Measurements from ENCODE around the gene KCNJ6. TPM values are rescaled to one million over a fixed set of nuclear protein-coding genes. Genes with fewer than 3 reads are reported as not detected.

Gene KCNJ6
- total RNA-seq, 6 experiments from 2014 or later, result not detected

- H3K4me1 Mint-ChIP-seq (ENCODE audit: low read depth), result no peaks in the 10 kb centered on the region
- no peak overlapping the region for H3K4me3 Mint-ChIP-seq
- H3K9me3 Mint-ChIP-seq, result no peaks in the 10 kb centered on the region
- no peak overlapping the region for H3K27ac Mint-ChIP-seq
- peaks cover 7% of the 10 kb centered on the region for H3K27me3 Mint-ChIP-seq (ENCODE audit: insufficient read depth)
- no peaks in the 10 kb centered on the region for H3K36me3 Mint-ChIP-seq (ENCODE audit: low read depth)
- DNase-seq, result no peak
- no peak for TF ChIP-seq CTCF (IDR thresholded peaks at IDR 0.05)
Observed at GRCh38 chr21:37944496-37944895, 28.2 kb upstream of the KCNJ6 start.

GRCh38 chr21:37940691-37941090 is 24.4 kb upstream of the KCNJ6 start:
- TF ChIP-seq CTCF (IDR thresholded peaks at IDR 0.05), result no peak
- Mint-ChIP-seq H3K4me1 (ENCODE audit: low read depth) (no peaks in the 10 kb centered on the region), H3K9me3 (no peaks in the 10 kb centered on the region), H3K36me3 (ENCODE audit: low read depth) (no peaks in the 10 kb centered on the region), H3K27ac (no peak overlapping the region), H3K27me3 (ENCODE audit: insufficient read depth) (peaks cover 6% of the 10 kb centered on the region), H3K4me3 (no peak overlapping the region)
- no peak for DNase-seq

- no peak overlapping the region for H3K4me3 Mint-ChIP-seq
- H3K27ac Mint-ChIP-seq, result no peak overlapping the region
- TF ChIP-seq CTCF (IDR thresholded peaks at IDR 0.05), result no peak
- H3K27me3 Mint-ChIP-seq (ENCODE audit: insufficient read depth), result peaks cover 6% of the 10 kb centered on the region
- H3K36me3 Mint-ChIP-seq (ENCODE audit: low read depth), result no peaks in the 10 kb centered on the region
- no peaks in the 10 kb centered on the region for H3K9me3 Mint-ChIP-seq
- H3K4me1 Mint-ChIP-seq (ENCODE audit: low read depth), result no peaks in the 10 kb centered on the region
- DNase-seq, result no peak
Observed at GRCh38 chr21:37939838-37940237, 23.6 kb upstream of the KCNJ6 start.

- TF ChIP-seq CTCF (IDR thresholded peaks at IDR 0.05), result no peak
- Mint-ChIP-seq H3K4me1 (ENCODE audit: low read depth) (no peaks in the 10 kb centered on the region), H3K9me3 (no peaks in the 10 kb centered on the region), H3K36me3 (ENCODE audit: low read depth) (no peaks in the 10 kb centered on the region), H3K27me3 (ENCODE audit: insufficient read depth) (peaks cover 5% of the 10 kb centered on the region), H3K4me3 (no peak overlapping the region), H3K27ac (no peak overlapping the region)
- DNase-seq, result no peak
Observed at GRCh38 chr21:37939251-37939650, 23.0 kb upstream of the KCNJ6 start.

GRCh38 chr21:37937668-37938067 is 21.4 kb upstream of the KCNJ6 start:
- Mint-ChIP-seq H3K27ac (no peak overlapping the region), H3K27me3 (ENCODE audit: insufficient read depth) (peaks cover 6% of the 10 kb centered on the region), H3K4me3 (no peak overlapping the region), H3K36me3 (ENCODE audit: low read depth) (peaks cover 8% of the 10 kb centered on the region; the same call in 1 of the 2 replicates), H3K9me3 (peaks cover 14% of the 10 kb centered on the region), H3K4me1 (ENCODE audit: low read depth) (no peaks in the 10 kb centered on the region)
- TF ChIP-seq CTCF (IDR thresholded peaks at IDR 0.05), result no peak
- DNase-seq, result no peak
